Endothelial cell of umbilical vein (primary cell): ENCODE data around the gene PGBD5.

ENCODE experiments used
- CTCF ChIP-seq, 2 donors: IDR thresholded peaks; 1 replicate in 1 of 2; 2 replicates in 1 of 2; pipeline ENCODE4 v1.5.1; 2011; ENCODE audit warnings: low read length in 2 of 2, mild to moderate bottlenecking in 2 of 2, moderate library complexity in 2 of 2, control low read depth in 1 of 2, inconsistent platforms in 1 of 2, low read depth in 1 of 2; ENCODE audit not compliant: insufficient read depth in 1 of 2; ENCODE audit errors: extremely low read depth in 1 of 2
- EZH2 ChIP-seq: IDR thresholded peaks from 2 replicates; pipeline ENCODE4 v1.6.1; 2012; ENCODE audit warnings: borderline replicate concordance, low read depth, mild to moderate bottlenecking, moderate library complexity, low read length, inconsistent platforms; ENCODE audit not compliant: severe bottlenecking
- GATA2 ChIP-seq: IDR thresholded peaks from 2 replicates; pipeline ENCODE4 v1.7.0; 2011; ENCODE audit warnings: low read depth, mild to moderate bottlenecking, moderate library complexity, mixed read lengths, low read length; ENCODE audit not compliant: insufficient read length, insufficient read depth
- JUN ChIP-seq: IDR thresholded peaks from 2 replicates; pipeline ENCODE4 v1.6.1; 2011; ENCODE audit warnings: borderline replicate concordance, low read depth; ENCODE audit not compliant: insufficient read length, insufficient read depth

GRCh38 chr1:230330157-230330556 is 96.0 kb downstream of the PGBD5 start:
- TF ChIP-seq CTCF (IDR thresholded peaks at IDR 0.05; ENCODE audit: extremely low read depth in 1 of 2, insufficient read depth in 1 of 2, low read depth in 1 of 2, low read length in 2 of 2) = no peak
- no peak for TF ChIP-seq EZH2
- TF ChIP-seq GATA2 = no peak
- TF ChIP-seq JUN = no peak
